Esophagus squamous epithelium (tissue), 5 donors: ENCODE results near the gene LSM8. TPM values are rescaled to one million over a fixed set of nuclear protein-coding genes. Genes with fewer than 3 reads are reported as not detected.
A peak's percentile ranks its signal among the peaks of the same experiment; 100 is the strongest.

ENCODE experiments used
- DNase-seq: peaks from one replicate; lab custom pipeline; 2025; lab: John Stamatoyannopoulos, UW
- H3K27ac ChIP-seq, 4 donors: fragments of 200-600 bp; sonication (generic); one replicate each; pipeline ENCODE4 v1.5.1; 2016 to 2019; ENCODE audit warnings: mild to moderate bottlenecking in 1 of 4
- H3K27me3 ChIP-seq, 4 donors: fragments of 200-600 bp; sonication (generic); 1 replicate in 3 of 4; 2 replicates in 1 of 4; pipeline versions ENCODE4 v1.5.1 to v1.6.0; 2017 to 2021; ENCODE audit warnings: antibody characterized with exemption in 1 of 4
- H3K36me3 ChIP-seq, 3 donors: fragments of 200-600 bp; sonication (generic); one replicate each; pipeline ENCODE4 v1.5.1; 2016 to 2019
- H3K4me1 ChIP-seq, 3 donors: fragments of 200-600 bp; sonication (generic); one replicate each; pipeline ENCODE4 v1.5.1; 2017 to 2019
- H3K4me3 ChIP-seq, 4 donors: fragments of 200-600 bp; sonication (generic); 1 replicate in 3 of 4; 2 replicates in 1 of 4; pipeline ENCODE4 v1.5.1; 2016 to 2019; ENCODE audit warnings: mild to moderate bottlenecking in 2 of 4, moderate library complexity in 1 of 4
- H3K9me3 ChIP-seq, 3 donors: fragments of 200-600 bp; sonication (generic); one replicate each; pipeline ENCODE4 v1.5.1; 2016 to 2019
- POLR2A ChIP-seq, 4 donors: fragments of 450-650 bp; IDR thresholded peaks; one replicate each; pipeline ENCODE4 v1.6.1; 2017; ENCODE audit warnings: antibody characterized with exemption in 4 of 4, mild to moderate bottlenecking in 4 of 4, moderate library complexity in 3 of 4
- WGBS, 2 donors: methylation state at CpG; one replicate each; pipeline ENCODE4 v1.1.5; 2018; 5-methylcytosine and 5-hydroxymethylcytosine counted together
- intact Hi-C: fragments of 100-400 bp; cut with DNase I; formaldehyde crosslinking; loops from one replicate; pipeline ENCODE4 v1.15.0; 2022
- total RNA-seq, 4 donors: library from RNA; depleted of rRNA; stranded (reverse); fragments of >200 nt; gene quantifications; one replicate each; pipeline ENCODE4 v1.1.0, GENCODE V29; 2016
- TF ChIP-seq, protein P1 (sequence below), 6 experiments: fragments of 450-650 bp in 4 of 6; fragments of 200-600 bp in 2 of 6; sonication (generic) in 2 of 6; IDR thresholded peaks; one replicate each; pipeline ENCODE4 v1.5.1; 2016 to 2019; ENCODE audit warnings: antibody characterized with exemption in 6 of 6, mild to moderate bottlenecking in 4 of 6, moderate library complexity in 4 of 6
- donor health status: DM: yes; HTN: yes; CAD: no.

LSM8 gene
- total RNA-seq, 4 donors from 2014 or later, result 14.5 to 64.0 (median 35.6) TPM

DNA sequence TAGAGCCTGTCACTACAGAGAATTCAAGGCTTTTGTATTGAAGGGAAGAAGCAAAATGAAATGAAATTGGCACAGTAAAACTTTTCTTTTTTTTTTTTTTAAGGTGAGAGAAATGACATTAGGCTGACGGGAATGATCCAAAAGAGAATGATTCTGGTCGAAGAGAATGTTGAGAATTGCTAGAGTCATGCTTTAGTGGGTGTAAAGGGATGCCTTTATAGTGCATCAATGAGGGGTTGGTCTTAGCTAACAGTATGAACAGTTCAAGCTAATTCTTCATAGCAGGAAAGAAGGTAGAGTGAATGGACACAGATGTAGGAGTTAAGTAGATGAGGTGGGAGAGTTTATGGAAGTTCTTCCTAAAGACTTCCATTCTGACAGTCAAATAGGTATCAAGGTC lies 32.3 kb upstream of the LSM8 start:
- Histone ChIP-seq H3K9me3 (no peaks in the 10 kb centered on the region), H3K4me1 (no peaks in the 10 kb centered on the region), H3K36me3 (no peaks in the 10 kb centered on the region), H3K4me3 (no peak overlapping the region), H3K27ac (no peak overlapping the region), H3K27me3 (no peaks in the 10 kb centered on the region)
- 59 to 66% methylated on average over 2 of the region's 2 CpGs for WGBS, 2 donors
- intact Hi-C loops, result loop anchor here (10.0 kb wide), 1 partner anchor 687 kb away; no protein-coding TSS in a partner anchor
- DNase-seq, result no peak
- TF ChIP-seq, protein P1, sequence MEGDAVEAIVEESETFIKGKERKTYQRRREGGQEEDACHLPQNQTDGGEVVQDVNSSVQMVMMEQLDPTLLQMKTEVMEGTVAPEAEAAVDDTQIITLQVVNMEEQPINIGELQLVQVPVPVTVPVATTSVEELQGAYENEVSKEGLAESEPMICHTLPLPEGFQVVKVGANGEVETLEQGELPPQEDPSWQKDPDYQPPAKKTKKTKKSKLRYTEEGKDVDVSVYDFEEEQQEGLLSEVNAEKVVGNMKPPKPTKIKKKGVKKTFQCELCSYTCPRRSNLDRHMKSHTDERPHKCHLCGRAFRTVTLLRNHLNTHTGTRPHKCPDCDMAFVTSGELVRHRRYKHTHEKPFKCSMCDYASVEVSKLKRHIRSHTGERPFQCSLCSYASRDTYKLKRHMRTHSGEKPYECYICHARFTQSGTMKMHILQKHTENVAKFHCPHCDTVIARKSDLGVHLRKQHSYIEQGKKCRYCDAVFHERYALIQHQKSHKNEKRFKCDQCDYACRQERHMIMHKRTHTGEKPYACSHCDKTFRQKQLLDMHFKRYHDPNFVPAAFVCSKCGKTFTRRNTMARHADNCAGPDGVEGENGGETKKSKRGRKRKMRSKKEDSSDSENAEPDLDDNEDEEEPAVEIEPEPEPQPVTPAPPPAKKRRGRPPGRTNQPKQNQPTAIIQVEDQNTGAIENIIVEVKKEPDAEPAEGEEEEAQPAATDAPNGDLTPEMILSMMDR (IDR thresholded peaks at IDR 0.05), result no peak
- no peak for TF ChIP-seq POLR2A (IDR thresholded peaks at IDR 0.05)

DNA sequence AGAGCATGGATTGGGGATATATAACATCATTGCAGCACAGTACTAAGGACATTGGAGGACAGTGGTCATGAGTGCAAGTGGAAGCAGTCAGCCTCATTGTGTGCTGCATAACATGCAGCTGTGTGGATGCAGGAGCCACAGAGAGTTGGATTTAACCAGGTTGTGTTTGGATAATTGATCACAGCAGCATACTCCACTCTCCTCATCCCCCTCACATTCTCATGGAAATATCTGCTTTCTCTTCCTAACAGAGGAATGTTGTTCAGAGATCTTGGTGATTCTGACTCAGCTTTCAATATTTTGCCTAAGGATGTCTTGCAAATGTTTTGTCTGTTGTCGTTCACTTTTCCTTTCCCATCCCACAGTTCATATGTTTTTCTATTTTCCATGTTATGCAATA lies 31.8 kb upstream of the LSM8 start:
- no peak for TF ChIP-seq POLR2A (IDR thresholded peaks at IDR 0.05)
- TF ChIP-seq, protein P1 (IDR thresholded peaks at IDR 0.05), result no peak
- Histone ChIP-seq H3K36me3 (no peaks in the 10 kb centered on the region), H3K4me1 (no peaks in the 10 kb centered on the region), H3K4me3 (no peak overlapping the region), H3K27me3 (no peaks in the 10 kb centered on the region), H3K27ac (no peak overlapping the region), H3K9me3 (no peaks in the 10 kb centered on the region)
- no peak for DNase-seq
- intact Hi-C loops, result loop anchor here (10.0 kb wide), 1 partner anchor 687 kb away; no protein-coding TSS in a partner anchor
- 16 to 43% methylated on average over 1 of the region's 1 CpG for WGBS, 2 donors

DNA sequence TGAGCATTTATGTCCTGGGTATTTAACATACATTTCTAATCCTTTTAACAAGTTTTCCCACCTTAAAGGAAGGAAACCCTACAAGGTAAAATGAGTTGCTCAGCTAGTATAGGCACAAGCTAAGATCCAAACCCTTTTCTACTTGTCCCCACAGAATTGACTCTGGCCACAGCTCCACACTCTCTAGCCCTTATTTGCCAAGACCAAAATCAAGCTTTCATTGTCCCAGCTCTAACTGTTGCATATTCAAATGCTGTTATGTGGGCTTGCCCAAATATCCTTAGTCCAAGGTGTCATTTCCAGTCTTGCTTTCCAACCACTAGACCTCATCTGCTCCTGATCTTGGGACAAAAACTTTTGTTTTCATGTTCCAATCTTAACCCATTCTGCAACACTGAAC lies 31.3 kb upstream of the LSM8 start:
- no peak for TF ChIP-seq POLR2A (IDR thresholded peaks at IDR 0.05)
- TF ChIP-seq, protein P1 (IDR thresholded peaks at IDR 0.05), result no peak
- Histone ChIP-seq H3K27ac (no peak overlapping the region), H3K27me3 (no peaks in the 10 kb centered on the region), H3K4me1 (no peaks in the 10 kb centered on the region), H3K4me3 (no peak overlapping the region), H3K36me3 (no peaks in the 10 kb centered on the region), H3K9me3 (no peaks in the 10 kb centered on the region)
- DNase-seq, result no peak
- intact Hi-C loops, result loop anchor here (10.0 kb wide), 1 partner anchor 688 kb away; no protein-coding TSS in a partner anchor

GRCh38 chr7:118153551-118154177 lies 30.3 kb upstream of the LSM8 start:
- H3K27ac ChIP-seq, result no peak overlapping the region
- TF ChIP-seq, protein P1 (IDR thresholded peaks at IDR 0.05), result peak; percentile 30 to 81 (median 64)
- TF ChIP-seq POLR2A (IDR thresholded peaks at IDR 0.05), result no peak
- H3K36me3 ChIP-seq, result no peaks in the 10 kb centered on the region
- no peaks in the 10 kb centered on the region for H3K4me1 ChIP-seq
- no peak for DNase-seq
- intact Hi-C loops, result loop anchor here (10.0 kb wide), 1 partner anchor 689 kb away; no protein-coding TSS in a partner anchor
- H3K4me3 ChIP-seq, result no peak overlapping the region
- 20 to 22% methylated on average over 4 of the region's 4 CpGs for WGBS, 2 donors
- no peaks in the 10 kb centered on the region for H3K27me3 ChIP-seq
- H3K9me3 ChIP-seq, result no peaks in the 10 kb centered on the region

- no peak for DNase-seq
- no peaks in the 10 kb centered on the region for H3K4me1 ChIP-seq
- H3K36me3 ChIP-seq, result no peaks in the 10 kb centered on the region
- TF ChIP-seq, protein P1 (IDR thresholded peaks at IDR 0.05), result no peak
- TF ChIP-seq POLR2A (IDR thresholded peaks at IDR 0.05), result no peak
- no peaks in the 10 kb centered on the region for H3K27me3 ChIP-seq
- no peak overlapping the region for H3K4me3 ChIP-seq
- H3K9me3 ChIP-seq, result no peaks in the 10 kb centered on the region
- no peak overlapping the region for H3K27ac ChIP-seq
- intact Hi-C loops, result loop anchor here (10.0 kb wide), 1 partner anchor 694 kb away; no protein-coding TSS in a partner anchor
Measured at GRCh38 chr7:118158766-118159165, 25.2 kb upstream of the LSM8 start.
